ENCODE results near the gene RPAP2.
"Not testable (repeated sequence)": the region's sequence is repeated elsewhere in the genome, so short reads cannot be mapped to it uniquely, and the experiment has no call there.

The RPAP2 gene

DNA sequence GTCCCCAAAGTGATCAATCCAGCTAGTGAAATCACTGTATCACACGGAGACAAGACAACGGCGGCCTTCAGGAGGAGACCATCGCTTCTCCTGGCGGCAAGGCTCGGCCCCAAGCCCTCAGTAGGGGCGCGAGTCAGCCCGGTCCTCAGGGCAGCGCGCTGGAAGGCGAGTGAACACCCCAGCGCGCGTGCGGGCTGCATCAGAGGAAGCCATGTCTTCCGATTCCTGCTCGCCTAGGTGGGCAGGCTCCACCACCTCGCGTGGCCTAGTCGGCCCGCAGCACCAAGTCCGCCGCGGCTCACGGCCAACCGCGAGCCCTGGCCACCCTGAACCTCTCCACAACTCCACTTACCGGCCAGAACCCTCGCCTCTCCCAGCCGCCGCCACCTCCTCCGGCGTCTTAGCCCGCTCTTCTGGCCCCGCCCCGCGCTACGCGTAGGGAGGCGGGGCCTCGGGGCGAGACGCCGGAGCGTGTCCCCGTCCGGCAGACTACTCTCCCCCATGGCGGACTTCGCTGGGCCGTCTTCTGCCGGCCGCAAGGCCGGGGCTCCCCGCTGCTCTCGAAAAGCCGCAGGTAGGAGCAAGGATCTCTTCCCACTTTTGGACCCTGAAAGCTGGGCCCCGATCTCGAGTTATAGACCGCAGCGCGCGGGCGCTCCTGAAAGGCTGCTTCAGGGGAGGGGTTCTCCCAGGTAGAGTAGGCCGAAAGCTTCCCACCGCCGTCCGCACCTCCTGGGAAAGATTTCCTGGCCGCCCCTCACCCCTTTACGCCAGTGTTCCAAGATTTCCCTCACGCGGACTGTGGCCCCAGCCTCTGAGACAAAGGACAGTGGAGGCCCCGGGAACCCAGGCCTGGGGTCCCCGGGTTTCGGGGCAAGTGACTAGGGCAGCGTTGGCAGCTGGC lies at the start of gene RPAP2, which contains the start of gene GLMN:
RPAP2 (plus strand) TSS at position 487 of the 904 bp plus-strand sequence; CDS start at position 502, 15 bp downstream.
GLMN (minus strand) TSS at position 415 of the 904 bp plus-strand sequence. CDS start 988 bp downstream, outside the sequence.
- peak; percentile 96 for TF ChIP-seq POLR2A (IDR thresholded peaks at IDR 0.05; ENCODE audit: low read depth, low read length)
- FAIRE-seq, result peak; percentile 65
- peak; percentile 85 for DNase-seq (ENCODE audit: insufficient read length, low spot score)

DNA sequence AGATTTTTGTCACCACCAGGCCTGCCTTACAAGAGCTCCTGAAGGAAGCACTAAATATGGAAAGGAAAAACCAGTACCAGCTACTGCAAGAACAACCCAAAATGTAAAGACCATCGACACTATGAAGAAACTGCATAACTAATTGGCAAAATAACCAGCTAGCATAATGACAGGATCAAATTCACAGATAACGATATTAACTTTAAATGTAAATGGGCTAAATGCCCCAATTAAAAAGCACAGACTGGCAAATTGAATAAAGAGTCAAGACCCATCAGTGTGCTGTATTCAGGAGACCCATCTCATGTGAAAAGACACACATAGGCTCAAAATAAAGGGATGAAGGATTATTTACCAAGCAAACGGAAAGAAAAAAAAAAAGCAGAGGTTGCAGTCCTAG lies 44.1 kb upstream of the RPAP2 start:
- DNase-seq (ENCODE audit: insufficient read length, low spot score); FAIRE-seq: not testable (repeated sequence)

DNA sequence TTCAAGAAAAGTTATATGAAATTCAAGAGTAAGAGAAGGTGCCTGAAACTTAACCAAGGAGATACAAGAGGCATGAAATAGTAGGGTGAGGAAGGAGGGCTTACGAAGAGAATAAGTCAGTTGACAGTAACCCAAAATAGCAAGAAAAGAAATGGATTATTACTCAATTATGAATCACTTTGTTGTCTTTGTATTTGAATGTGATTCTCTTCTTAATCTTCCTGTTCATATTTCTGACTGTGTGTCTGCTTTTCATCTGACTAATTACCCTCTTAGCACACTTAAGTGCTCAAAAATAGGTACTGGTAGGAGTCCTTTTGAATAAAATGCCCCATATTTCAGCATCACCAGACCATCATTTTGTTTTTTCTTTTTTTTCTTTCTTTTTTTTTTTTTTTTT lies 39.5 kb upstream of the RPAP2 start:
- DNase-seq (ENCODE audit: insufficient read length, low spot score), result no peak
- FAIRE-seq, result no peak
- TF ChIP-seq POLR2A (IDR thresholded peaks at IDR 0.05; ENCODE audit: low read depth, low read length), result no peak

DNA sequence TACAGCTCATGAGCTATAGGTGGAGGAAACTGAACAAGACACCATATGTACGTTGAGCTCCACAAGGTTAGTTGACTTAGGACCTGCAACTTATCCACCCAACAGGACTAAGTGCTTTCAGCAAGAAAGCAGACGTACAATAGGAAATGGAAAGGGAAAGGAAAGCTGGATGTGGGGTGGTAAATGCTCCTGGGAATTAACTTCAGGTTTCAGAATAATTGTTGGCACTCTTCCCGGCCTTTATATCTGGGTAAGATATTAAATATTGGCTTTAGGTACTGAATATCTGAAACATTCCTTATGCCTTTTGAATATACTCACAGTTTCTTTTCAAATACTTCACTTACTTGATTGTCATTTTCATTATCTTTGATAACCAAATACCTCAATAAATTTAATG lies 36.3 kb upstream of the RPAP2 start:
- no peak for DNase-seq (ENCODE audit: insufficient read length, low spot score)
- no peak for FAIRE-seq
- TF ChIP-seq POLR2A (IDR thresholded peaks at IDR 0.05; ENCODE audit: low read depth, low read length), result no peak

DNA sequence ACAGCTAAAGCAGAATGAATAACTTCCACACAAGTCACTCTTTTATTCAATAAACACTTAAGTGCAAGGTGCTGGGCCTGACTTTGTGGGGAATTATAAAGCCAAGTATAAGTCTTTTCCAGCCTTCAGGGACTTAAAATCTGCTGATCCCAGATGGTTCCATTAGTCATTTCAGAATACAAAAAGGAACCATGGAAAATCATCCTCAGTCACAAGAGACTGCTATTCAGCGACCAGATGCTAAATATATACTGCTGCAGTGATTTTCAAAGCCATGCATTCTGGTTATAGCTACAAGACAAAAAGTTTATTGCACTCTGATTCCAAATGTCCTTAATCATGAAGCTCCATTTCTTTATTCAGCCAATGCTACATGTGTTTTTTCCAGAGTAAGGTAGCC lies 25.8 kb upstream of the RPAP2 start:
- TF ChIP-seq POLR2A (IDR thresholded peaks at IDR 0.05; ENCODE audit: low read depth, low read length), result no peak
- DNase-seq (ENCODE audit: insufficient read length, low spot score) (no peak), FAIRE-seq (no peak)

DNA sequence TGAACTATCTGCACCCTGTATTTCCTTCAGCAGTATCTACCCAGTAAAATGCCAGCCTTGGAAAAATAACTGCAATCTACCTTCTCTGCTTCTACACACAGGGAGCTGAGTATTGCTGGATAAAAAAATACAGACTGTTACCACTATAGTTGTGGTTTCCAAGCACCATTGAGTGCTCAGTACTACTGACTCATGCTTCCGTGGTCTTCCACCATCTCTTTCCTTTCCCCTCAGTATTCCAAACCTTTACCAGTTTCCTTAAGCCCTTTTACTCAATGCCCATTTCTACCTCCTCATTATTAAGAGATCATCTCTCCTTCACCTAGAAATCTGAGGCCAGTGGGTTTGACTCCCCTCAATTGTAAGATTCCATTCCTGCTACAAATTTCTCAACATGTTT lies 23.9 kb upstream of the RPAP2 start:
- FAIRE-seq (peak; percentile 70), DNase-seq (ENCODE audit: insufficient read length, low spot score) (peak; percentile 22)

DNA sequence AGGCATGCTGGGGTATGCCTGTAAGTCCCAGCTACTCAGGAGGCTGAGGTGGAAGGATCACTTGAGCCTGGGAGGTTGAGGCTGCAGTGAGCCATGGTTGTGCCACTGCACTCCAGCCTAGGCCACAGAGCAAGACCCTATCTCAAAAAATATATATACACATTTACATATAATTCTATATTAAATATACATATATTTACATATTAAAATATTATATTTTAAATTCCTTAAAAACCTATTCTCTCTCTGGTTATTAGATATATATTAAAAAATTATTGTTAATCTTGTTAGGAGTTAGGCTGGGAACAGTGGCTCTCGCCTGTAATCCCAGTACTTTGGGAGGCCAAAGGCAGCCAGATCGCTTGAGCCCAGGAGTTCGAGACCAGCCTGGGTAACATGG lies 22.8 kb upstream of the RPAP2 start:
- FAIRE-seq (no peak), DNase-seq (ENCODE audit: insufficient read length, low spot score) (no peak)
- TF ChIP-seq POLR2A (IDR thresholded peaks at IDR 0.05; ENCODE audit: low read depth, low read length), result no peak

More for the DNA sequence above, 23.9 kb upstream of the RPAP2 start:
- TF ChIP-seq POLR2A (IDR thresholded peaks at IDR 0.05; ENCODE audit: low read depth, low read length), result no peak

DNA sequence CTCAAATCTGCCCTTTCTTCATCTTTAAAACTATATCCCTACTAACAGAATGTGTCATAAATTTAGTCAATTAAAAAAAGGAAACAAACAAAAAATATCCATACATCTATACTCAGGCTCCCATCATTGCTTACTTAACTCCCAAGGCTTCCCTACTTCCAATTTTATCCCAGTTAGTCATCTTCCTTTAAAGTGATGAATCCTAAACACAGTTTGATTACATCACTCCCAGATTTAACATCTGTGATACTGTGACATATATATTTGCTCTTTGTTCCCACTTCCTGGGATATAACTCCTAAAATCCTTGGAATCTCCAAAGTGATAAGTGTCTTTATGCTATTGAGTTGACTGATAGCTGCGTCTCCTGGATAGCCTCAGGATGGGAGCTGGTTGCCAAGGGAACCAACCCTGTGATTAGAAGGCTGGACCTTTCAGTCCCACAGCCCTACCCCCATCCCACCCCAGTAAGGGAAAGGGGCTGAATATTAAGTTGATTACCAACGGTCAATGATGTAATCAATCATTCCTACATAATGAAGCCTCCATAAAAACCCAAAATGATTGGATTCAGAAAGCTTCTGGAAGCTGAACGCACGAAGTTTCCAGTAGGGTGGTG lies 21.6 kb upstream of the RPAP2 start:
- peak; percentile 19 for DNase-seq (ENCODE audit: insufficient read length, low spot score)
- no peak for TF ChIP-seq POLR2A (IDR thresholded peaks at IDR 0.05; ENCODE audit: low read depth, low read length)
- peak; percentile 57 for FAIRE-seq

DNA sequence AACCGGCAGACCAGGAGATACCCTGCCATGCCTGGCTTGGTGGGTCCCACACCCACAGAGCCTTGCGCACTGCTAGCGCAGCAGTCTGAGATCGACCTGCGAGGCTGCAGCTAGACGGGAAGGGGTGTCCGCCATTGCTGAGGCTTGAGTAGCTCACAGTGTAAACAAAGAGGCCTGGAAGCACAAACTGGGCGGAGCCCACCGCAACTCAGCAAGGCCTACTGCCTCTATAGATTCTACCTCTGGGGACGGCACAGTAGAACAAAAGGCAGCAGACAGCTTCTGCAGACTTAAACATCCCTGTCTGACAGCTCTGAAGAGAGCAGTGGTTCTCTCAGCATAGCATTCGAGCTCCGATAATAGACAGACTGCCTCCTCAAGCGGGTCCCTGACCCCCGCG lies 19.1 kb upstream of the RPAP2 start:
- not testable (repeated sequence) for DNase-seq (ENCODE audit: insufficient read length, low spot score); FAIRE-seq

DNA sequence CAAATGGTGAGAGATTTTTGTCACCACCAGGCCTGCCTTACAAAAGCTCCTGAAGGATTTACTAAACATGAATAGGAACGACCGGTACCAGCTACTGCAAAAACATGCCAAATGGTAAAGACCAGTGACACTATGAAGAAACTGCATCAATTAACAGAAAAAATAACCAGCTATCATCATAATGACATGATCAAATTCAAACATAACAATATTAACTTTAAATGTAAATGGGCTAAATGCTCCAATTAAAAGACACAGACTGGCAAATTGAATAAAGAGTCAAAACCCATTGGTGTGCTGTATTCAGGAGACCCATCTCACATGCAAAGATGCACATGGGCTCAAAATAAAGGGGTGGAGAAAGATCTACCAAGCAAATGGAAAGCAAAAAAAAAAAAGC lies 17.4 kb upstream of the RPAP2 start:
- FAIRE-seq, result not testable (repeated sequence)

DNA sequence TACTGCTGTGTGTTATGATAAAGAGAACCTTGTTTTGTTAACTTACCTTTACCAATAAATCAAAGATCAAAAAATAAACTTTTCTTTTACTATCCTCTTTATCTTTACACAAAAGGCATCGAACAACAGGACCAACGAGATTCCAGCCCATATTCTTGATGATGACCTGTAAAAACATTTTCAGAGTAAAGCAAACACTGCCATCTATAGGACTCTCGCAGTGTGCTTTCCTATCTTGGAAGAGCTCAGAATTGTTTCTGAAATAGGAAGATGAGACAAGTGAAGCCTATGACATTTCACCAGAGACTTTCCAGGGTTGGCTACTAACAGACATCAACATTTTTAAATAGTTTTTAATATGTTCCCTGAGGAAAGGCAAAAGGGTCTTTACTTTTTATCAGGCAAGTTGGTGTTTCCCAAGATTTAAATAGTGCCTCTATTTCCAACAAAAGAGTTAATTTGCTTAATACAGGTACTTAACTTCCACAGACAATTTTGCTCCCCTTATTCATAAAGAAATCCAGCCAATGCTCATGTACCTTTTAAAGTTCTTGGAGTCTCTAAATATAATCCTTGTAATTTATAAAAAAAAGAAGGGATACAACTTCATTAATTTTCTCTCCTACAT lies 7.4 kb upstream of the RPAP2 start:
- DNase-seq (ENCODE audit: insufficient read length, low spot score) (peak; percentile 9), FAIRE-seq (peak; percentile 76)
- no peak for TF ChIP-seq POLR2A (IDR thresholded peaks at IDR 0.05; ENCODE audit: low read depth, low read length)

More for the DNA sequence above, 17.4 kb upstream of the RPAP2 start:
- not testable (repeated sequence) for DNase-seq (ENCODE audit: insufficient read length, low spot score)

DNA sequence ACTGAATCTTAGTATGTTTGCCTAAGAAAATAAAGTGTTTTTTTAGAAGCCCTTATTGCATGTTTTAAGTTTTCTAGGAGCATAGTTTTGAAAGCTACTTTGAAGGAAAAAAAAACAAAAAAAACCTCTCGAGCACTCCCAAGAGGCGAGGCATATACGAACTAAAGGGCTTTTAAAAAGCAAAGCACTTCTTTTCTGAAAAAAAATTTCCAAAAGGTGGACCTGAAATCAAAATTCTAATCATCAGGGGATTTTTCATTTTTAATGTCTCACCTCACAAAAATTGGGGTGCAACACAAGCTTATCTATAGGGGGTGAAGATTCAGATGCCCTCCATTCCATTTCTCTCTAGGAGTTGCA lies 666 bp upstream of the RPAP2 start:
- FAIRE-seq (no peak), DNase-seq (ENCODE audit: insufficient read length, low spot score) (no peak)

DNA sequence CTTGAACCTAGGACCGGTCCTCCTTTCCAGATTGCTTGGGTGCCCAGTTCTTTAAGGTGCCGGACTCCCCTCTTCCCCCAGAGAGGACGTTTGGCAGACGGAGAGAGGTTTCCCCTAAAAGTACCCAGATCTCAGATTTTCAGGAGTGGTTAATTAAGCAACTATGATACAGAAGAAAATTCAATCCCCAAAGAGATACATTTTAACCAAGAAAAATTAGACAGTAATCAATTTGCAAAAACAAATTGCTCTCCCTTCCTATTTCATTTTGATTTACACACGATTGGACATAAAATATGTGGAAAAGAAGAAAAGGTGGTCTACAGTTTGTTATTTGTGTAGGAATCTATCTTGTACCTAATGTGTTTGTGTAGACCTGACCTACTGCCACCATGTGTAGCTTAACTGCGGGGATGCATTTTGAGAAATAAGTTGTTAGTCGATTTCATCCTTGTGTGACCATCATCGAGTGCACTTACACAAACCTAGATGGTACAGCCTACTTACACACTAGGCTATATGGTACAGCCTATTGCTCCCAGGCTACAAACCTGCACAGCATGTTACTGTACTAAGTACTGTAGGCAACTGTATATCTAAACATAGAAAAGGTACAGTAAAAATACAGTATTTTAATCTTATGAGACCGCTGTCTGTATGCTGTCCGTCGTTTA lies 755 bp downstream of the RPAP2 start:
- peak; percentile 69 for FAIRE-seq
- no peak for TF ChIP-seq POLR2A (IDR thresholded peaks at IDR 0.05; ENCODE audit: low read depth, low read length)
- peak; percentile 6 for DNase-seq (ENCODE audit: insufficient read length, low spot score)

More for the DNA sequence above, 666 bp upstream of the RPAP2 start:
- no peak for TF ChIP-seq POLR2A (IDR thresholded peaks at IDR 0.05; ENCODE audit: low read depth, low read length)

DNA sequence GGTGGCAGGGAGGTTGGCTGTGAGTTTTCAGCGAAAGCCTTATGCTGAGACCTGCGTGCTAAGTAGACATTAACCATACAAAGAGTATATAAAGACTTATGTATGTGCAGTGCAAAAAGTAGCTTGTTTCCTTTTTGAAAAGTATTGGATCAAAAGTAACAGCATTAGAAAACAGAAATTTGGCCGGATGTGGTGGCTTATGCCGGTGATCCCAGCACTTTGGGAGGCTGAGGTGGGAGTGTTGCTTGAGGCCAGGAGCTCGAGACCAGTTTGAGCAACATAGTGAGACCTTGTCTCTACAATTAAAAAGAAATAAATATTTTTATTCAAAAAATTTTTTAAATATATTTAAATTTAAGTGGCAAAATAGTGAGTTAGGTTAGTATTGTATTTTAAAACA lies 2.2 kb downstream of the RPAP2 start:
- FAIRE-seq, result no peak
- no peak for TF ChIP-seq POLR2A (IDR thresholded peaks at IDR 0.05; ENCODE audit: low read depth, low read length)
- no peak for DNase-seq (ENCODE audit: insufficient read length, low spot score)

Measured in H54 (cell line).